Caco-2 (cell line): ENCODE data around the gene SKOR1. TPM values are rescaled to one million over a fixed set of nuclear protein-coding genes. Genes with fewer than 3 reads are reported as not detected.

Source experiments
- Bru-seq: library from RNA; stranded (reverse); fragments of 400-500 nt; gene quantifications from one replicate; lab custom pipeline; 2021; lab: Mats Ljungman, UMichigan
- BruChase-seq, 2 experiments: library from RNA; stranded (reverse); fragments of 400-500 nt; gene quantifications; one replicate each; lab custom pipeline; 2021; lab: Mats Ljungman, UMichigan
- BruUV-seq: library from RNA; stranded (reverse); fragments of 400-500 nt; replicated peaks from 2 replicates; lab custom pipeline; 2021; lab: Mats Ljungman, UMichigan
- CTCF ChIA-PET: fragments of 300-600 bp; sonication (Branson Sonifier 250); formaldehyde crosslinking; loops from one replicate; lab custom pipeline; 2022; ENCODE audit warnings: antibody characterized with exemption; lab: Charles Lee
- POLR2A ChIA-PET: fragments of 300-600 bp; sonication (Branson Sonifier 250); formaldehyde crosslinking; loops from one replicate; lab custom pipeline; 2022; ENCODE audit warnings: antibody characterized with exemption; lab: Charles Lee
- DNase-seq, 2 experiments: peaks; one replicate each; pipeline versions ENCODE4 v3.0.0 to v3.0.0-alpha.2; 2020 to 2022
- H3K27me3 ChIP-seq: replicated peaks from 2 replicates; pipeline ENCODE4 v1.6.0; 2011; ENCODE audit warnings: low read length; ENCODE audit not compliant: control insufficient read depth, insufficient read depth
- H3K36me3 ChIP-seq: 2 replicates; pipeline ENCODE4 v1.5.1; 2011; ENCODE audit warnings: low read length; ENCODE audit not compliant: control insufficient read depth, insufficient read depth
- H3K4me1 ChIP-seq: fragments of 250-450 bp; sonication (Bioruptor Pico); 2 replicates; pipeline ENCODE4 v1.5.1; 2020; ENCODE audit warnings: mild to moderate bottlenecking
- H3K4me3 ChIP-seq: 2 replicates; pipeline ENCODE4 v1.5.1; 2011; ENCODE audit warnings: low read depth, mild to moderate bottlenecking, control low read depth, low read length
- H3K9me3 ChIP-seq: fragments of 250-450 bp; sonication (Bioruptor Pico); 2 replicates; pipeline ENCODE4 v1.5.1; 2020; ENCODE audit warnings: mild to moderate bottlenecking, moderate library complexity
- H3K27ac Mint-ChIP-seq: one replicate; pipeline ENCODE4 v1.8.0; 2022; ENCODE audit warnings: mixed read lengths; ENCODE audit not compliant: unreplicated experiment
- H3K27me3 Mint-ChIP-seq: one replicate; pipeline ENCODE4 v1.8.0; 2022; ENCODE audit warnings: mixed read lengths; ENCODE audit not compliant: insufficient read depth, unreplicated experiment
- H3K36me3 Mint-ChIP-seq: one replicate; pipeline ENCODE4 v1.8.0; 2022; ENCODE audit warnings: mild to moderate bottlenecking, mixed read lengths; ENCODE audit not compliant: insufficient read depth, unreplicated experiment
- H3K4me1 Mint-ChIP-seq: one replicate; pipeline ENCODE4 v1.8.0; 2022; ENCODE audit warnings: low read depth, mixed read lengths; ENCODE audit not compliant: unreplicated experiment
- H3K4me3 Mint-ChIP-seq: one replicate; pipeline ENCODE4 v1.8.0; 2022; ENCODE audit warnings: mild to moderate bottlenecking, moderate library complexity, mixed read lengths; ENCODE audit not compliant: unreplicated experiment
- H3K9me3 Mint-ChIP-seq: one replicate; pipeline ENCODE4 v1.8.0; 2022; ENCODE audit warnings: mixed read lengths; ENCODE audit not compliant: unreplicated experiment
- intact Hi-C: fragments of 100-400 bp; cut with micrococcal nuclease; formaldehyde crosslinking; loops from one replicate; pipeline ENCODE4 v1.10.0; 2022; ENCODE audit not compliant: unreplicated experiment
- long read RNA-seq: library from polyadenylated mRNA; stranded (forward); transcript quantifications from one replicate; pipeline ENCODE4 v2.0.0, GENCODE V29; 2022
- total RNA-seq: library from RNA; stranded (reverse); gene quantifications from 2 replicates; pipeline ENCODE4 v1.2.3, GENCODE V29; 2022
- TF ChIP-seq, protein P1 (sequence below), 2 experiments: fragments of 200-600 bp in 1 of 2; IDR thresholded peaks; 1 replicate in 1 of 2; 2 replicates in 1 of 2; pipeline versions ENCODE4 v1.5.1 to v1.8.0; 2011 to 2022; ENCODE audit warnings: antibody characterized with exemption in 1 of 2, control low read depth in 1 of 2, inconsistent platforms in 1 of 2, low read depth in 1 of 2, low read length in 1 of 2, mild to moderate bottlenecking in 1 of 2, moderate library complexity in 1 of 2; ENCODE audit not compliant: insufficient read depth in 1 of 2, severe bottlenecking in 1 of 2, unreplicated experiment in 1 of 2

Gene SKOR1
- total RNA-seq (not detected in 2 replicates), Bru-seq, nascent RNA (percentile 16 among the genes with signal in this experiment), BruChase-seq, experiment 1, labeled RNA remaining after a 2-hour chase (percentile 12 among the genes with signal in this experiment), BruChase-seq, experiment 2, labeled RNA remaining after a 6-hour chase (percentile 6 among the genes with signal in this experiment)
- long read RNA-seq: 0 reads

- Mint-ChIP-seq H3K27ac (no peak within 1 kb of the TSS), H3K4me3 (peak within 1 kb of the TSS; percentile 82), H3K9me3 (no peaks in the 10 kb centered on the region), H3K36me3 (no peaks in the 10 kb centered on the region), H3K4me1 (peaks cover 12% of the 10 kb centered on the region), H3K27me3 (peaks cover 25% of the 10 kb centered on the region)
- H3K27me3 ChIP-seq: no peaks in the 10 kb centered on the region; the same call in 1 of the 2 replicates
- no TSS peak for BruUV-seq
- CTCF ChIA-PET: interaction anchor here (1.6 kb wide), 1 partner anchor 10 kb away, joined by 4 read pairs; no protein-coding TSS in a partner anchor
- TF ChIP-seq, protein P1, sequence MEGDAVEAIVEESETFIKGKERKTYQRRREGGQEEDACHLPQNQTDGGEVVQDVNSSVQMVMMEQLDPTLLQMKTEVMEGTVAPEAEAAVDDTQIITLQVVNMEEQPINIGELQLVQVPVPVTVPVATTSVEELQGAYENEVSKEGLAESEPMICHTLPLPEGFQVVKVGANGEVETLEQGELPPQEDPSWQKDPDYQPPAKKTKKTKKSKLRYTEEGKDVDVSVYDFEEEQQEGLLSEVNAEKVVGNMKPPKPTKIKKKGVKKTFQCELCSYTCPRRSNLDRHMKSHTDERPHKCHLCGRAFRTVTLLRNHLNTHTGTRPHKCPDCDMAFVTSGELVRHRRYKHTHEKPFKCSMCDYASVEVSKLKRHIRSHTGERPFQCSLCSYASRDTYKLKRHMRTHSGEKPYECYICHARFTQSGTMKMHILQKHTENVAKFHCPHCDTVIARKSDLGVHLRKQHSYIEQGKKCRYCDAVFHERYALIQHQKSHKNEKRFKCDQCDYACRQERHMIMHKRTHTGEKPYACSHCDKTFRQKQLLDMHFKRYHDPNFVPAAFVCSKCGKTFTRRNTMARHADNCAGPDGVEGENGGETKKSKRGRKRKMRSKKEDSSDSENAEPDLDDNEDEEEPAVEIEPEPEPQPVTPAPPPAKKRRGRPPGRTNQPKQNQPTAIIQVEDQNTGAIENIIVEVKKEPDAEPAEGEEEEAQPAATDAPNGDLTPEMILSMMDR (IDR thresholded peaks at IDR 0.05; ENCODE audit: insufficient read depth in 1 of 2, low read depth in 1 of 2, low read length in 1 of 2, severe bottlenecking in 1 of 2, unreplicated experiment in 1 of 2): no peak
- no peaks in the 10 kb centered on the region for H3K36me3 ChIP-seq
- POLR2A ChIA-PET: no interaction called here
- DNase-seq: no peak
- no peaks in the 10 kb centered on the region; the same call in 1 of the 2 replicates for H3K4me1 ChIP-seq
- intact Hi-C loops: no loop called here
- H3K4me3 ChIP-seq: no peak within 1 kb of the TSS
- no peaks in the 10 kb centered on the region for H3K9me3 ChIP-seq
Measured at GRCh38 chr15:67824976-67825880, at the start of gene SKOR1. Gene SKOR1, plus strand, starts transcription at chr15:67825509. Its CDS starts 94 bp downstream, at chr15:67825603.

DNA sequence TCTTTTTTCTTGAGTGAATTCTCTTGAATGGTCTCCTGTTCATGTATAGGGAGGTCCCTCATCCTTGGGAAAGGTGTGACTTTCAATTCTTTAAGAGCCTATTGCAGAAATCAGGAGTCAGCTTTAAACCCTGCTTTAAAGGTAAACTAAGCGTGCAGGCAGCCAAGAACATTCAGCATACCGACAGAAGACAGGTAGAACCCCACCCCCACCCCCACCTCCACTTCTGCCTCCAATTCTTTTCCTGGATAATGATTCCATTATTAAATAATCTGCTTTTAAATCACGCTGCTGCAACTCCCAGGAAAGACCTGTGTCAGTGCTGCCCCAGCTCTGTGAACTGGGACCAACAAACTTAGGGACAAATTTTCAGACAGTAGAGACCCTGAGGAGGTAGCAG, 49.3 kb upstream of the SKOR1 start:
- intact Hi-C loops: no loop called here
- POLR2A ChIA-PET: no interaction called here
- no peaks in the 10 kb centered on the region for H3K36me3 ChIP-seq
- no peaks in the 10 kb centered on the region for H3K27me3 ChIP-seq
- BruUV-seq: no TSS peak
- Mint-ChIP-seq H3K27me3 (no peaks in the 10 kb centered on the region), H3K36me3 (peaks cover 6% of the 10 kb centered on the region), H3K4me3 (no peak overlapping the region), H3K27ac (no peak overlapping the region), H3K9me3 (no peaks in the 10 kb centered on the region), H3K4me1 (no peaks in the 10 kb centered on the region)
- no peak overlapping the region for H3K4me3 ChIP-seq
- no peaks in the 10 kb centered on the region for H3K4me1 ChIP-seq
- TF ChIP-seq, protein P1 (IDR thresholded peaks at IDR 0.05; ENCODE audit: insufficient read depth in 1 of 2, low read depth in 1 of 2, low read length in 1 of 2, severe bottlenecking in 1 of 2, unreplicated experiment in 1 of 2): no peak
- no peak for DNase-seq
- CTCF ChIA-PET: no interaction called here
- no peaks in the 10 kb centered on the region for H3K9me3 ChIP-seq

- no peak for DNase-seq
- no peak overlapping the region for H3K4me3 Mint-ChIP-seq
- no peak overlapping the region for H3K4me3 ChIP-seq
- ChIA-PET POLR2A (no interaction called here), CTCF (no interaction called here)
- H3K27me3 ChIP-seq: no peaks in the 10 kb centered on the region
- H3K9me3 Mint-ChIP-seq: no peaks in the 10 kb centered on the region
- H3K36me3 ChIP-seq: no peaks in the 10 kb centered on the region
- TF ChIP-seq, protein P1 (IDR thresholded peaks at IDR 0.05; ENCODE audit: insufficient read depth in 1 of 2, low read depth in 1 of 2, low read length in 1 of 2, severe bottlenecking in 1 of 2, unreplicated experiment in 1 of 2): no peak
- no peaks in the 10 kb centered on the region for H3K27me3 Mint-ChIP-seq
- H3K4me1 Mint-ChIP-seq: no peaks in the 10 kb centered on the region
- intact Hi-C loops: no loop called here
- no TSS peak for BruUV-seq
- no peaks in the 10 kb centered on the region for H3K9me3 ChIP-seq
- H3K27ac Mint-ChIP-seq: no peak overlapping the region
- peaks cover 6% of the 10 kb centered on the region for H3K36me3 Mint-ChIP-seq
- no peaks in the 10 kb centered on the region for H3K4me1 ChIP-seq
Measured at GRCh38 chr15:67776600-67776999, 48.7 kb upstream of the SKOR1 start.
